HCT116 (cell line): ENCODE data around the gene RBM12. TPM values are rescaled to one million over a fixed set of nuclear protein-coding genes. Genes with fewer than 3 reads are reported as not detected.

Experiments used
- ATAC-seq: fragments of 200-7000 bp; cut with Tn5 transposase; 2 replicates; pipeline ENCODE4 v1.9.1; 2020; ENCODE audit warnings: mild to moderate bottlenecking, moderate library complexity
- BruUV-seq: library from RNA; stranded (reverse); fragments of 400-500 nt; replicated peaks from 2 replicates; lab custom pipeline; 2021; lab: Mats Ljungman, UMichigan
- CTCF ChIA-PET: fragments of 300-600 bp; sonication (Branson Sonifier 250); formaldehyde crosslinking; loops from one replicate; lab custom pipeline; 2021; ENCODE audit warnings: antibody characterized with exemption; lab: Charles Lee
- POLR2A ChIA-PET: fragments of 300-600, 350-600 bp; sonication (Branson Sonifier 250); formaldehyde crosslinking; loops from one replicate; lab custom pipeline; 2021; ENCODE audit warnings: antibody characterized with exemption; lab: Charles Lee
- RAD21 ChIA-PET, 2 experiments: fragments of 300-600 bp; sonication (Branson Sonifier 250); formaldehyde crosslinking; loops; one replicate each; lab custom pipeline; 2023; ENCODE audit warnings: low total read pairs in 2 of 2; ENCODE audit not compliant: uncharacterized antibody in 2 of 2, unreplicated experiment in 2 of 2, low non-redundant PET in 1 of 2; lab: Charles Lee
- DNase-seq: peaks from one replicate; pipeline ENCODE4 v3.0.0-alpha.2; 2010; ENCODE audit warnings: low read depth, low spot score
- H2AFZ ChIP-seq: fragments of 200-600 bp; shearing (Covaris generic), sonication (generic); 2 replicates; pipeline ENCODE4 v1.6.1; 2017; ENCODE audit warnings: low read depth, mixed run types, mixed read lengths, antibody characterized with exemption, low read length; ENCODE audit not compliant: poor library complexity, severe bottlenecking
- H3K27ac ChIP-seq: 2 replicates; pipeline ENCODE4 v1.5.1; 2012; ENCODE audit warnings: low read depth, low read length
- H3K27me3 ChIP-seq: fragments of 200-600 bp; sonication (generic); 2 replicates; pipeline ENCODE4 v1.6.1; 2016; ENCODE audit warnings: mixed run types, low read length, mixed read lengths; ENCODE audit not compliant: insufficient read depth
- H3K36me3 ChIP-seq, 2 experiments: fragments of 200-500 bp in 1 of 2; fragments of 200-600 bp in 1 of 2; sonication (Bioruptor generic) in 1 of 2; sonication (generic) in 1 of 2; 2 replicates each; pipeline versions ENCODE4 v1.5.1 to v1.6.1; 2014 to 2016; ENCODE audit warnings: low read length in 2 of 2, inconsistent platforms in 1 of 2, mixed read lengths in 1 of 2, mixed run types in 1 of 2; ENCODE audit not compliant: insufficient read depth in 2 of 2, control insufficient read depth in 1 of 2
- H3K4me1 ChIP-seq, 2 experiments: fragments of 200-600 bp in 1 of 2; sonication (generic) in 1 of 2; 2 replicates each; pipeline versions ENCODE4 v1.5.1 to v1.6.1; 2012 to 2017; ENCODE audit warnings: low read length in 2 of 2, inconsistent platforms in 1 of 2, mild to moderate bottlenecking in 1 of 2, mixed read lengths in 1 of 2, mixed run types in 1 of 2, moderate library complexity in 1 of 2; ENCODE audit not compliant: insufficient read depth in 2 of 2, control insufficient read depth in 1 of 2
- H3K4me2 ChIP-seq: fragments of 200-600 bp; sonication (generic); 2 replicates; pipeline ENCODE4 v1.6.1; 2017; ENCODE audit warnings: mixed run types, low read length, mixed read lengths
- H3K4me3 ChIP-seq, 2 experiments: fragments of 200-600 bp in 1 of 2; sonication (generic) in 1 of 2; replicated peaks in 1 of 2; 2 replicates each; pipeline ENCODE4 v1.5.1; 2011 to 2016; ENCODE audit warnings: low read length in 2 of 2, control low read depth in 1 of 2, low read depth in 1 of 2, mild to moderate bottlenecking in 1 of 2, mixed read lengths in 1 of 2, mixed run types in 1 of 2
- H3K79me2 ChIP-seq: fragments of 200-600 bp; sonication (generic); 2 replicates; pipeline ENCODE4 v1.6.1; 2017; ENCODE audit warnings: mild to moderate bottlenecking, mixed run types, low read length, moderate library complexity, mixed read lengths; ENCODE audit not compliant: insufficient read depth
- H3K9ac ChIP-seq: fragments of 200-600 bp; sonication (generic); 2 replicates; pipeline ENCODE4 v1.6.1; 2016; ENCODE audit warnings: low read length, mixed read lengths
- H3K9me2 ChIP-seq: fragments of 200-600 bp; sonication (generic), shearing (Covaris generic); 2 replicates; pipeline ENCODE4 v1.6.1; 2017; ENCODE audit warnings: mixed run types, mild to moderate bottlenecking, moderate library complexity; ENCODE audit not compliant: insufficient read depth
- H3K9me3 ChIP-seq, 2 experiments: fragments of 200-500 bp in 1 of 2; fragments of 200-600 bp in 1 of 2; sonication (Bioruptor generic) in 1 of 2; sonication (generic) in 1 of 2; 2 replicates each; pipeline ENCODE4 v1.6.1; 2014 to 2017; ENCODE audit warnings: low read length in 2 of 2, mixed read lengths in 2 of 2, inconsistent platforms in 1 of 2, low read depth in 1 of 2, mild to moderate bottlenecking in 1 of 2, mixed run types in 1 of 2, moderate library complexity in 1 of 2; ENCODE audit not compliant: control insufficient read depth in 1 of 2, insufficient read depth in 1 of 2
- H4K20me1 ChIP-seq: fragments of 200-600 bp; sonication (generic), shearing (Covaris generic); 2 replicates; pipeline ENCODE4 v1.6.1; 2017; ENCODE audit warnings: mixed run types, mild to moderate bottlenecking, moderate library complexity; ENCODE audit not compliant: insufficient read depth
- MAX ChIP-seq: IDR thresholded peaks from 2 replicates; pipeline ENCODE4 v1.6.1; 2012
- POLR2AphosphoS5 ChIP-seq: IDR thresholded peaks from 2 replicates; pipeline ENCODE4 v1.6.1; 2011; ENCODE audit warnings: mild to moderate bottlenecking, low read depth, low read length, moderate library complexity
- SP1 ChIP-seq: IDR thresholded peaks from 2 replicates; pipeline ENCODE4 v1.6.1; 2012; ENCODE audit warnings: low read depth
- intact Hi-C: fragments of 100-400 bp; cut with micrococcal nuclease; formaldehyde crosslinking; loops from 2 replicates; pipeline ENCODE4 v1.10.0; 2022
- total RNA-seq: library from RNA; stranded (reverse); gene quantifications from one replicate; pipeline ENCODE4 v1.2.1, GENCODE V29; 2021; ENCODE audit not compliant: unreplicated experiment
- TF ChIP-seq, protein P1 (sequence below), 3 experiments: fragments of 200-600 bp in 1 of 3; sonication (generic) in 1 of 3; IDR thresholded peaks in 2 of 3; conservative IDR thresholded peaks in 1 of 3; 2 replicates each; pipeline ENCODE4 v1.5.1; 2012 to 2017; ENCODE audit warnings: low read depth in 2 of 3, low read length in 2 of 3, antibody characterized with exemption in 1 of 3, borderline replicate concordance in 1 of 3, control low read depth in 1 of 3, mild to moderate bottlenecking in 1 of 3, mixed read lengths in 1 of 3, mixed run types in 1 of 3, moderate library complexity in 1 of 3; ENCODE audit not compliant: insufficient read depth in 1 of 3

Gene RBM12
- total RNA-seq, 1 experiment from 2014 or later = 110 TPM

- TF ChIP-seq MAX = no peak
Observed at GRCh38 chr20:35620818-35621559, 43.7 kb downstream of the RBM12 start (continued).

DNA sequence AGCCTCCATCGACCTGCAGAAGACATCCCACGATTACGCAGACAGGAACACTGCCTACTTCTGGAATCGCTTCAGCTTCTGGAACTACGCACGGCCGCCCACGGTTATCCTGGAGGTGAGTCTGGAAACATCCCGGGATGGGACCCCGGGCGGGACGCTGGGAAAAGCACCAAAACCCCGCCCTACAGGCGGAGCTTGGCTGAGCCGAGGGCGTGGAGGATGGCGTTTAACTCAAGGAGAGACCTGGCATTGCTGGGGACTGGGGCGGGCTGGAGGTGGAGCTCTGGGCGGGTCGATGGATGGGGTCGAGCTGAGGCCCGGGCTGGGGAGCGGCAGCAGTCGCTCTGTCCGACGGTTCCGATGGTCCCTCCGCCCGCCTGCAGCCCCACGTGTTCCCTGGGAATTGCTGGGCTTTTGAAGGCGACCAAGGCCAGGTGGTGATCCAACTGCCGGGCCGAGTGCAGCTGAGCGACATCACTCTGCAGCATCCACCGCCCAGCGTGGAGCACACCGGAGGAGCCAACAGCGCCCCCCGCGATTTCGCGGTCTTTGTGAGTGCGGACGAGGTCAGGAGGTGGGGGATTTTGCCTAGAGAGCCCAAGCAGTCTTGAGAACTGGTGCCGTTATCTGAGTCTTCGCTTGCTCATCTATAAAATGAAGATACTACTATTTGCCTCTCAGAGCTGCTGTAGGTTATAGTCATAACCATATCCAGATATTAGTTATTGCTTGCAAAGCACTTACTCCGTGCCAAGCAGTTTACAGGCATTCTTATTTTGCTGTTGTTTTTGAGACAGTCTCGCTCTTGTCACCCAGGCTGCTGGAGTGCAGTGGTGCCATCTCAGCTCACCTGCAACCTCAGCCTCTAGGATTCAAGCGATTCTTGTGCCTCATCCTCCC is 45.3 kb downstream of the RBM12 start:
- Histone ChIP-seq H2AFZ (no peak overlapping the region), H3K9ac (peak overlapping the region; percentile 72), H3K27ac (peak overlapping the region; percentile 23), H3K4me1 (peaks cover 19 to 42% of the 10 kb centered on the region in 2 experiments), H4K20me1 (no peaks in the 10 kb centered on the region), H3K27me3 (no peaks in the 10 kb centered on the region), H3K9me2 (no peaks in the 10 kb centered on the region), H3K9me3 (no peaks in the 10 kb centered on the region), H3K4me3 (peak overlapping the region; percentile 63 to 70), H3K36me3 (no peaks in the 10 kb centered on the region)
- intact Hi-C loops = loop anchor here (2.0 to 5.0 kb wide), 2 partner anchors 43 to 77 kb away; partner anchors contain the start of gene ERGIC3
- peak; percentile 71 for ATAC-seq
- DNase-seq = peak; percentile 76
- CTCF ChIA-PET = interaction anchor here (0.7 to 1.6 kb wide), 14 partner anchors 8 to 335 kb away, joined by 3 to 10 read pairs (median 3); partner anchors contain the start of genes ERGIC3, NFS1, ROMO1 and SCAND1
- RAD21 ChIA-PET = interaction anchor here (0.8 to 1.2 kb wide), 3 partner anchors 52 to 335 kb away, joined by 3 read pairs; partner anchors contain the start of gene SCAND1 (in 1 of the 2)
- no TSS peak for BruUV-seq
- TF ChIP-seq POLR2AphosphoS5 = peak; percentile 54
- no peak for TF ChIP-seq SP1
- TF ChIP-seq, protein P1, sequence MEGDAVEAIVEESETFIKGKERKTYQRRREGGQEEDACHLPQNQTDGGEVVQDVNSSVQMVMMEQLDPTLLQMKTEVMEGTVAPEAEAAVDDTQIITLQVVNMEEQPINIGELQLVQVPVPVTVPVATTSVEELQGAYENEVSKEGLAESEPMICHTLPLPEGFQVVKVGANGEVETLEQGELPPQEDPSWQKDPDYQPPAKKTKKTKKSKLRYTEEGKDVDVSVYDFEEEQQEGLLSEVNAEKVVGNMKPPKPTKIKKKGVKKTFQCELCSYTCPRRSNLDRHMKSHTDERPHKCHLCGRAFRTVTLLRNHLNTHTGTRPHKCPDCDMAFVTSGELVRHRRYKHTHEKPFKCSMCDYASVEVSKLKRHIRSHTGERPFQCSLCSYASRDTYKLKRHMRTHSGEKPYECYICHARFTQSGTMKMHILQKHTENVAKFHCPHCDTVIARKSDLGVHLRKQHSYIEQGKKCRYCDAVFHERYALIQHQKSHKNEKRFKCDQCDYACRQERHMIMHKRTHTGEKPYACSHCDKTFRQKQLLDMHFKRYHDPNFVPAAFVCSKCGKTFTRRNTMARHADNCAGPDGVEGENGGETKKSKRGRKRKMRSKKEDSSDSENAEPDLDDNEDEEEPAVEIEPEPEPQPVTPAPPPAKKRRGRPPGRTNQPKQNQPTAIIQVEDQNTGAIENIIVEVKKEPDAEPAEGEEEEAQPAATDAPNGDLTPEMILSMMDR (IDR thresholded peaks at IDR 0.05 in 2 of 3, conservative IDR thresholded peaks at IDR 0.05 in 1 of 3; ENCODE audit: borderline replicate concordance in 1 of 3, insufficient read depth in 1 of 3, low read depth in 2 of 3, low read length in 2 of 3) = peak in 2 of 3 experiments; percentile 67; a peak in 4 of 6 replicates
- TF ChIP-seq, all 23 proteins: peak for 2
- POLR2A ChIA-PET = interaction anchor here (0.5 to 1.5 kb wide), 5 partner anchors 16 to 335 kb away, joined by 3 to 5 read pairs (median 3); partner anchors contain the start of genes RBM39 and SCAND1
- H3K4me2 ChIP-seq = peak overlapping the region; percentile 98
- H3K79me2 ChIP-seq = 0 out of 2 replicates have a peak, but pooled peaks cover 5% of the 10 kb centered on the region
